AG09319 (cell line): ENCODE data around the gene RAP2A.

Experiments used
- DNase-seq: peaks from one replicate; pipeline ENCODE4 v3.0.0-alpha.2; 2010; ENCODE audit warnings: low read depth; ENCODE audit errors: extremely low read depth
- CTCF ChIP-seq: IDR thresholded peaks from 2 replicates; pipeline ENCODE4 v1.5.1; 2011; ENCODE audit warnings: low read depth, mild to moderate bottlenecking, inconsistent platforms, low read length, moderate library complexity

RAP2A gene

DNA sequence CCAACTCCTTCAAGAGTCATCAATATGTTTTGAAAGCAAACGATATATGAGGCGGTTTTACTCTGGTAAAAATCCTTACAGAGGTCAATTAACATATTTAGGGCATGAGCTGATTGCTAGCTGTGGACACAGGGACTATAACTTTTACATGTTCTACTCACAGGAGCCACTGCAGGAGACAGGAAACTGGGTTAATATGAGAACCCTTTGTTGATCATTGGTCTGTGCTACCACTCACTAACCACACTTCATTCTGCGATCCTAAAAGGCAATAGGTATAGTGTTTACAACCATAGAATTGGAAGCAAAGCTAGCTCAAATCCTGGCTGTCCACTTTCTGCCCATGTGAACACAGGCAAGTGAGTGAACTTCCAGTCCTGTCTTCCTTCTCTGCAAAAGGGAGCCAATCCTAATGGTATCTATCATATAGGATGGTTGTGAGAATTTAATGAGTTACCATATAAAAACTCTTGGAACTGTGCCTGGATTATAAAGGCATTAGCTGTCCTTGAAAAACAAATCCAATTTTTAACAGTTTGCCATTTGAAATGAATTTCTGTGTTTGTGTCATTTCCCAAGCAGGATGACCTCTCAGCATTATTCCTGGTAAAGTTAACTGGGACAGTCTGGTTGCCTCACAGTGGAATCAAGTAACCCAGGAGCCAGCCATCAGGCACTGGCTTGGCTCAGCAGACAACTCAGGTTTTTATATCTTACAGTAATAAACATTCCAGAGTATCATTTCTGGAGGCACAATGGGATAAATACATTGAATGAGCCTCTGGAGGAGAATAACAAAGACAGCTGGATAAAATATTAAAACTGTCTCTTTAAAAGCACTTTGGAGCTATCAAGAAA, 29.8 kb upstream of the RAP2A start:
- no peak for DNase-seq

GRCh38 chr13:97407540-97407939, 26.4 kb upstream of the RAP2A start:
- TF ChIP-seq CTCF, result no peak
- no peak for DNase-seq

More for the DNA sequence above, 29.8 kb upstream of the RAP2A start:
- TF ChIP-seq CTCF, result no peak

GRCh38 chr13:97408938-97409337, 25.0 kb upstream of the RAP2A start:
- DNase-seq, result no peak
- TF ChIP-seq CTCF, result no peak

GRCh38 chr13:97411984-97412383, 22.0 kb upstream of the RAP2A start:
- TF ChIP-seq CTCF, result no peak
- DNase-seq, result no peak

DNA sequence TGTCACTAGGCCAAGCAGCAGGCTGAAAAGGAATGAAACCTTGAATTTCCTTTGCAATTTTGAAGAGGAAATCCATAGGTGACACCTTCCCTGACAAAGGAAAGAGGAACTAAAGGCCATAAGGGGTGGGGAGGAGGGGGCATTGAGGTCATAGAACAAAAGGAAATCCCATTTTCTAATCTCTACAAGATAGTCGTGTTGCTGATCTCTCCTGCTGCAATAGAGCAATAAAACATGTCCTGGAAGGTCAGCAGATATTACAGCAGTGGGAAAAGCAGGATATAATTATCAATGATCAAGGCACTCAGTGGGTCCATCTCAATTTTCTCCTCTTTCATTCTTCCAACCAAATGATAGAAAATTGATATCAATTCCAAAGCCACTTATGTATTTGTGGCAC, 20.3 kb upstream of the RAP2A start:
- no peak for TF ChIP-seq CTCF
- no peak for DNase-seq

GRCh38 chr13:97414392-97414791, 19.6 kb upstream of the RAP2A start:
- no peak for DNase-seq
- no peak for TF ChIP-seq CTCF

DNA sequence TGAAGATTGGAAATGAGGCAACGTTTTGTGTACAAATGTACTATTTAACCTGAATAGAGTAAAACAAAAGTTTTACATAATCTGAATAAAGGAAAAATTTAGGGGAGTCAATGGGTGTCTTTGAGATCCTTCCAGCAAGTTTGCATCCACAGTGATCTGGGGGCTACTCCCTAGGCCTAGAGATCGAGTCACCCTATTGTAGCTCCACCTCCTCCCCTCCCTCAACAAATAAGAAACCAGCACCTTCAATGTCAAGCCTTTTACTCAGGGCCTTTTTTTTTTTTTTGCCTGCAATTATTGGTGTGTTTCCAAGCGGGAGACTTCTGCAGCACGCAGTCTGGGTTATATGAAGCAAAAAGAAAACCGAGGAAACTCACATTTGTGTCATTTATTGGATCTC, 16.3 kb upstream of the RAP2A start:
- no peak for DNase-seq
- TF ChIP-seq CTCF, result no peak
